HepG2 (cell line): ENCODE measurements around the gene CFAP46. TPM values are rescaled to one million over a fixed set of nuclear protein-coding genes. Genes with fewer than 3 reads are reported as not detected.

Experiments used
- ATAC-seq: fragments of 200-7000 bp; cut with Tn5 transposase; 3 replicates; pipeline ENCODE4 v1.9.1; 2020; ENCODE audit warnings: mild to moderate bottlenecking, moderate library complexity
- BruUV-seq: library from RNA; stranded (reverse); fragments of 400-500 nt; replicated peaks from 2 replicates; lab custom pipeline; 2021; lab: Mats Ljungman, UMichigan
- CTCF ChIA-PET: fragments of 300-600 bp; formaldehyde crosslinking; extraction: SDS; loops from one replicate; lab custom pipeline; 2021; ENCODE audit warnings: low total read pairs, inconsistent platforms, low intra/inter-chr PET ratio; lab: Yijun Ruan, JAX
- POLR2A ChIA-PET: fragments of 350-600 bp; sonication (Branson Sonifier 250); formaldehyde crosslinking; loops from one replicate; lab custom pipeline; 2020; ENCODE audit warnings: antibody characterized with exemption, inconsistent platforms; lab: Yijun Ruan, JAX
- DNase-seq: peaks from one replicate; pipeline ENCODE4 v3.0.0-alpha.2; 2015; ENCODE audit warnings: low spot score
- FAIRE-seq: peaks from 3 replicates; lab custom pipeline; 2011; peaks lifted over from hg19 to GRCh38; lab: Jason Lieb, UNC
- H2AFZ ChIP-seq: one replicate; pipeline ENCODE4 v1.6.1; 2011; ENCODE audit warnings: low read length, inconsistent platforms
- H3K27ac ChIP-seq: fragments of 300-600 bp; 3 replicates; pipeline ENCODE4 v1.8.0; 2011; ENCODE audit warnings: mixed run types, mild to moderate bottlenecking, mixed read lengths, low read length, inconsistent platforms; ENCODE audit not compliant: insufficient read depth; ENCODE audit errors: extremely low read length
- H3K27me3 ChIP-seq, 2 experiments: fragments of 200-600 bp in 1 of 2; 2 replicates in 1 of 2; 3 replicates in 1 of 2; pipeline versions ENCODE4 v1.6.0 to v1.8.0; 2011; ENCODE audit warnings: low read length in 2 of 2, mild to moderate bottlenecking in 2 of 2, moderate library complexity in 2 of 2, inconsistent platforms in 1 of 2; ENCODE audit not compliant: insufficient read depth in 2 of 2, control insufficient read depth in 1 of 2
- H3K36me3 ChIP-seq, 2 experiments: fragments of 200-600 bp in 1 of 2; replicated peaks in 1 of 2; 2 replicates in 1 of 2; 3 replicates in 1 of 2; pipeline versions ENCODE4 v1.5.1 to v1.8.0; 2011; ENCODE audit warnings: low read length in 2 of 2, inconsistent platforms in 1 of 2; ENCODE audit not compliant: insufficient read depth in 2 of 2, control insufficient read depth in 1 of 2
- H3K4me1 ChIP-seq: 2 replicates; pipeline ENCODE4 v1.5.1; 2012; ENCODE audit warnings: low read length, inconsistent platforms; ENCODE audit not compliant: insufficient read depth
- H3K4me2 ChIP-seq: 2 replicates; pipeline ENCODE4 v1.6.0; 2011; ENCODE audit warnings: low read depth, low read length, inconsistent platforms
- H3K4me3 ChIP-seq, 3 experiments: fragments of 200-600 bp in 1 of 3; sonication (generic), shearing (Covaris generic) in 1 of 3; replicated peaks in 1 of 3; 2 replicates each; pipeline ENCODE4 v1.5.1; 2011 to 2016; ENCODE audit warnings: low read length in 3 of 3, inconsistent platforms in 2 of 3, low read depth in 2 of 3, mild to moderate bottlenecking in 2 of 3, control low read depth in 1 of 3, mixed read lengths in 1 of 3; ENCODE audit not compliant: insufficient read depth in 1 of 3
- H3K79me2 ChIP-seq: one replicate; pipeline ENCODE4 v1.6.1; 2011; ENCODE audit warnings: low read length, inconsistent platforms; ENCODE audit not compliant: insufficient read depth
- H3K9ac ChIP-seq: 2 replicates; pipeline ENCODE4 v1.6.0; 2011; ENCODE audit warnings: mild to moderate bottlenecking, low read depth, low read length, inconsistent platforms; ENCODE audit not compliant: insufficient read depth
- H3K9me3 ChIP-seq: 2 replicates; pipeline ENCODE4 v1.5.1; 2012; ENCODE audit warnings: mild to moderate bottlenecking, low read length
- H4K20me1 ChIP-seq: 2 replicates; pipeline ENCODE4 v1.6.0; 2011; ENCODE audit warnings: inconsistent platforms, mild to moderate bottlenecking, low read length, moderate library complexity; ENCODE audit not compliant: insufficient read depth
- IKZF1 ChIP-seq: fragments of 450-650 bp; IDR thresholded peaks from 2 replicates; pipeline ENCODE4 v1.7.1; 2016
- SKI ChIP-seq: fragments of 450-650 bp; IDR thresholded peaks from one replicate; pipeline ENCODE4 v1.6.1; 2018; ENCODE audit warnings: mild to moderate bottlenecking; ENCODE audit not compliant: partially characterized antibody
- SRSF4 ChIP-seq: fragments of 200-400 bp; formaldehyde crosslinking; IDR thresholded peaks from one replicate; pipeline ENCODE4 v1.6.1; 2018; ENCODE audit warnings: mild to moderate bottlenecking, low read depth, low read length, moderate library complexity; ENCODE audit not compliant: poor library complexity, severe bottlenecking
- SUZ12 ChIP-seq: fragments of 150-350 bp; IDR thresholded peaks from 2 replicates; pipeline ENCODE4 v1.6.1; 2014; ENCODE audit warnings: low read depth, low read length
- TAF15 ChIP-seq: fragments of 200-400 bp; formaldehyde crosslinking; IDR thresholded peaks from one replicate; pipeline ENCODE4 v1.6.1; 2018; ENCODE audit warnings: mild to moderate bottlenecking, low read depth, low read length; ENCODE audit not compliant: poor library complexity, severe bottlenecking
- TBP ChIP-seq: sonication (generic); formaldehyde crosslinking; IDR thresholded peaks from 2 replicates; pipeline ENCODE4 v1.5.0; 2020; ENCODE audit warnings: missing genetic modification reagents
- TBX3 ChIP-seq: fragments of 450-650 bp; IDR thresholded peaks from 2 replicates; pipeline ENCODE4 v1.6.1; 2017; ENCODE audit warnings: antibody characterized with exemption, mild to moderate bottlenecking, inconsistent platforms, borderline replicate concordance
- ZNF589 ChIP-seq: sonication (generic); formaldehyde crosslinking; conservative IDR thresholded peaks from 2 replicates; pipeline ENCODE4 v1.8.0; 2022; ENCODE audit warnings: mild to moderate bottlenecking, moderate library complexity, missing genetic modification reagents
- ZNF768 ChIP-seq: sonication (generic); formaldehyde crosslinking; IDR thresholded peaks from 2 replicates; pipeline ENCODE4 v1.4.0; 2020; ENCODE audit warnings: missing genetic modification reagents
- ZSCAN29 ChIP-seq: sonication (generic); formaldehyde crosslinking; conservative IDR thresholded peaks from 2 replicates; pipeline ENCODE4 v1.4.0; 2020; ENCODE audit warnings: mild to moderate bottlenecking, missing genetic modification reagents
- WGBS: methylation state at CpG from one replicate; pipeline ENCODE4 v1.1.6; 2017; ENCODE audit warnings: low lambda C conversion rate; 5-methylcytosine and 5-hydroxymethylcytosine counted together
- in situ Hi-C: cut with HindIII; loops from 2 replicates; pipeline ENCODE4 v1.10.0; 2017; ENCODE audit warnings: low pct_unique_long_range_greater_than_20kb; ENCODE audit not compliant: extremely low pct_ligation_motif_present
- intact Hi-C: fragments of 100-400 bp; cut with micrococcal nuclease; formaldehyde crosslinking; loops from one replicate; pipeline ENCODE4 v1.10.0; 2022; ENCODE audit not compliant: unreplicated experiment
- polyA plus RNA-seq, 8 experiments: library from polyadenylated mRNA; depleted of rRNA in 3 of 8; stranded (reverse) in 7 of 8; unstranded in 1 of 8; fragments of >200 nt; fragmentation: Illumina TruSeq in 4 of 8; extraction: Trizol in 4 of 8; gene quantifications; 2 replicates each; pipeline versions ENCODE4 v1.2.1 to v1.2.3, GENCODE V29; 2011 to 2016; ENCODE audit warnings: low read depth in 4 of 8, missing spikeins in 1 of 8, mixed read lengths in 1 of 8; ENCODE audit not compliant: insufficient read depth in 1 of 8
- total RNA-seq, 5 experiments: library from RNA; depleted of rRNA; stranded (reverse); fragments of >200 nt; fragmentation: Illumina TruSeq; extraction: Trizol; gene quantifications; 2 replicates each; pipeline ENCODE4 v1.2.3, GENCODE V29; 2016; ENCODE audit warnings: low read depth in 1 of 5

Gene CFAP46
- total and polyA plus RNA-seq, 2 of the 13 experiments (the other 11 are each of a cell fraction or from before 2014, with no cell fraction given): 0.24 to 0.84 TPM

DNA sequence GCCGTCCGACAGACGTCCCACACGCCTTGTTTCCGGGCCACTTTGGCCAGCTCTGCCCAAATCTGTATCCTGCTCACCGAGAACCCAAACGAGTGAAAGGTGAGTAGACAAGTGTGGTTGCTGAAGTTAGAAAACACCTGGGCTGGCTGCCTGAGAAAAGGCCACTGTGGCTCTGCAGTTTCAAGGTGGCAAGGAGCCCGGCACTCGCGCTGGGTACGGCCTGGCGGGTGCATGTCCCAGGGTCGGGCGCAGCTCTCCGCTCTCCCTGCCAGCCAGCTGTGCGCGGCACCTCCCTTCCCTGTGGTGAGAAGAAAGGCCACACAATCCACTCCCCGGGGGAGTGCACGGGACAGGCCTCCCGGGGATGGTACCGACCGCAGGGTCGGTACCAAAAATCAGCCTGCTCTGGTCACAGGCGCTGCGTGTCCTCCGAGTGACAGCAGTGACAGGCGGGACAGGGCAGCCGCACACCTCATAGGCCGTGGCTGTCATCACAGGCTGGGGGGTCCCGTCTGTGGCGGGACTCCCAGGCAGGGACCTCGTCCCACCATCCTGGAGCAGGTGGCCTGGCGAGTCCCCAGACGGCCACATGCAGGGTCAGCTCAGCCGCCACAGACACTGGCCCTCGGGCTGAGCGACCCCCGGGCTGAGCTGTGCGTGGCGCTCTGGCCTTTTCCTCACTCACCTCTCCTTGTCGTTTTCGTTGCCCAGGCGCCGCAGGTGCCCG is 22.8 kb downstream of the CFAP46 start:
- no TSS peak for BruUV-seq
- FAIRE-seq (no peak), ATAC-seq (no peak), DNase-seq (no peak)
- 39% methylated on average over 20 of the region's 45 CpGs for whole genome bisulfite sequencing
- Histone ChIP-seq H3K79me2 (no peaks in the 10 kb centered on the region), H3K27me3 (peaks cover 5 to 25% of the 10 kb centered on the region in 2 experiments; a peak in 2 of 5 replicates), H3K4me3 (no peak overlapping the region), H3K9ac (no peak overlapping the region), H3K4me2 (no peak overlapping the region), H3K9me3 (no peaks in the 10 kb centered on the region), H2AFZ (no peak overlapping the region), H4K20me1 (no peaks in the 10 kb centered on the region), H3K27ac (no peak overlapping the region), H3K4me1 (no peaks in the 10 kb centered on the region), H3K36me3 (no peaks in the 10 kb centered on the region)
- CTCF ChIA-PET: no interaction called here
- intact Hi-C loops: no loop called here
- in situ Hi-C loops: no loop called here
- TF ChIP-seq SRSF4 (no peak), ZSCAN29 (CRISPR knock-in tag) (no peak), SKI (no peak), TAF15 (no peak), IKZF1 (no peak), ZNF589 (CRISPR knock-in tag) (no peak), TBP (CRISPR knock-in tag) (no peak), SUZ12 (no peak), TBX3 (no peak), ZNF768 (CRISPR knock-in tag) (no peak)
- POLR2A ChIA-PET: no interaction called here
